C4-2B (cell line): Measurements from ENCODE around the gene HIVEP3.

Experiments used
- ZFX ChIP-seq: fragments of 450-650 bp; IDR thresholded peaks from 2 replicates; pipeline ENCODE4 v1.6.1; 2017
- TF ChIP-seq, protein P1 (sequence below): fragments of 450-650 bp; conservative IDR thresholded peaks from 2 replicates; pipeline ENCODE4 v1.5.1; 2017; ENCODE audit warnings: mild to moderate bottlenecking

DNA sequence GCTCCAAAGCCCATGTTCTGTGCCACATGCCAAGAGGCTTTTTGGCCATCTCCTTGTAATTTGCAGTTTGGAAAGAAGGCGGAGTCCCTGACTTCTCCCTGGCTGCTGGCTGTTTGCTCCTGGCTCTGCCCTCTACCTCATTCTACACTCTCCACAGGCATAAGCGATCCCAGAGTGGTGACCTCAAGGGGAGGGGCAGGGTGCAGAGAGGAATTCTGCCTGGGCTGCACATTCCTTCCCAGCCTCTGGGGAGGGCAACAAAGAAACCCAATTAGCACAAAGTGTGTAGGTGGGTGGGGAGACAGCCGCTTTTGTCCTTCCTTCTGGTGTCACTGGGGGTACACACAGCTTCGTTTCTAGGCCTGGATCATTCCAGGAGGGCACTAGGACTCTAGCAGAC lies 95.3 kb downstream of the HIVEP3 start:
- TF ChIP-seq, protein P1, sequence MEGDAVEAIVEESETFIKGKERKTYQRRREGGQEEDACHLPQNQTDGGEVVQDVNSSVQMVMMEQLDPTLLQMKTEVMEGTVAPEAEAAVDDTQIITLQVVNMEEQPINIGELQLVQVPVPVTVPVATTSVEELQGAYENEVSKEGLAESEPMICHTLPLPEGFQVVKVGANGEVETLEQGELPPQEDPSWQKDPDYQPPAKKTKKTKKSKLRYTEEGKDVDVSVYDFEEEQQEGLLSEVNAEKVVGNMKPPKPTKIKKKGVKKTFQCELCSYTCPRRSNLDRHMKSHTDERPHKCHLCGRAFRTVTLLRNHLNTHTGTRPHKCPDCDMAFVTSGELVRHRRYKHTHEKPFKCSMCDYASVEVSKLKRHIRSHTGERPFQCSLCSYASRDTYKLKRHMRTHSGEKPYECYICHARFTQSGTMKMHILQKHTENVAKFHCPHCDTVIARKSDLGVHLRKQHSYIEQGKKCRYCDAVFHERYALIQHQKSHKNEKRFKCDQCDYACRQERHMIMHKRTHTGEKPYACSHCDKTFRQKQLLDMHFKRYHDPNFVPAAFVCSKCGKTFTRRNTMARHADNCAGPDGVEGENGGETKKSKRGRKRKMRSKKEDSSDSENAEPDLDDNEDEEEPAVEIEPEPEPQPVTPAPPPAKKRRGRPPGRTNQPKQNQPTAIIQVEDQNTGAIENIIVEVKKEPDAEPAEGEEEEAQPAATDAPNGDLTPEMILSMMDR = no peak
- no peak for TF ChIP-seq ZFX
